HepG2 (cell line): ENCODE data around the gene BOD1. TPM values are rescaled to one million over a fixed set of nuclear protein-coding genes. Genes with fewer than 3 reads are reported as not detected.

ENCODE experiments used
- ATAC-seq: fragments of 200-7000 bp; cut with Tn5 transposase; 3 replicates; pipeline ENCODE4 v1.9.1; 2020; ENCODE audit warnings: mild to moderate bottlenecking, moderate library complexity
- BruUV-seq: library from RNA; stranded (reverse); fragments of 400-500 nt; replicated peaks from 2 replicates; lab custom pipeline; 2021; lab: Mats Ljungman, UMichigan
- CTCF ChIA-PET: fragments of 300-600 bp; formaldehyde crosslinking; extraction: SDS; loops from one replicate; lab custom pipeline; 2021; ENCODE audit warnings: low total read pairs, inconsistent platforms, low intra/inter-chr PET ratio; lab: Yijun Ruan, JAX
- POLR2A ChIA-PET: fragments of 350-600 bp; sonication (Branson Sonifier 250); formaldehyde crosslinking; loops from one replicate; lab custom pipeline; 2020; ENCODE audit warnings: antibody characterized with exemption, inconsistent platforms; lab: Yijun Ruan, JAX
- DNase-seq: peaks from one replicate; pipeline ENCODE4 v3.0.0-alpha.2; 2015; ENCODE audit warnings: low spot score
- FAIRE-seq: peaks from 3 replicates; lab custom pipeline; 2011; peaks lifted over from hg19 to GRCh38; lab: Jason Lieb, UNC
- H2AFZ ChIP-seq: one replicate; pipeline ENCODE4 v1.6.1; 2011; ENCODE audit warnings: low read length, inconsistent platforms
- H3K27ac ChIP-seq: fragments of 300-600 bp; 3 replicates; pipeline ENCODE4 v1.8.0; 2011; ENCODE audit warnings: mixed run types, mild to moderate bottlenecking, mixed read lengths, low read length, inconsistent platforms; ENCODE audit not compliant: insufficient read depth; ENCODE audit errors: extremely low read length
- H3K27me3 ChIP-seq, 2 experiments: fragments of 200-600 bp in 1 of 2; 2 replicates in 1 of 2; 3 replicates in 1 of 2; pipeline versions ENCODE4 v1.6.0 to v1.8.0; 2011; ENCODE audit warnings: low read length in 2 of 2, mild to moderate bottlenecking in 2 of 2, moderate library complexity in 2 of 2, inconsistent platforms in 1 of 2; ENCODE audit not compliant: insufficient read depth in 2 of 2, control insufficient read depth in 1 of 2
- H3K36me3 ChIP-seq, 2 experiments: fragments of 200-600 bp in 1 of 2; replicated peaks in 1 of 2; 2 replicates in 1 of 2; 3 replicates in 1 of 2; pipeline versions ENCODE4 v1.5.1 to v1.8.0; 2011; ENCODE audit warnings: low read length in 2 of 2, inconsistent platforms in 1 of 2; ENCODE audit not compliant: insufficient read depth in 2 of 2, control insufficient read depth in 1 of 2
- H3K4me1 ChIP-seq: 2 replicates; pipeline ENCODE4 v1.5.1; 2012; ENCODE audit warnings: low read length, inconsistent platforms; ENCODE audit not compliant: insufficient read depth
- H3K4me2 ChIP-seq: 2 replicates; pipeline ENCODE4 v1.6.0; 2011; ENCODE audit warnings: low read depth, low read length, inconsistent platforms
- H3K4me3 ChIP-seq, 3 experiments: fragments of 200-600 bp in 1 of 3; sonication (generic), shearing (Covaris generic) in 1 of 3; replicated peaks in 1 of 3; 2 replicates each; pipeline ENCODE4 v1.5.1; 2011 to 2016; ENCODE audit warnings: low read length in 3 of 3, inconsistent platforms in 2 of 3, low read depth in 2 of 3, mild to moderate bottlenecking in 2 of 3, control low read depth in 1 of 3, mixed read lengths in 1 of 3; ENCODE audit not compliant: insufficient read depth in 1 of 3
- H3K79me2 ChIP-seq: one replicate; pipeline ENCODE4 v1.6.1; 2011; ENCODE audit warnings: low read length, inconsistent platforms; ENCODE audit not compliant: insufficient read depth
- H3K9ac ChIP-seq: 2 replicates; pipeline ENCODE4 v1.6.0; 2011; ENCODE audit warnings: mild to moderate bottlenecking, low read depth, low read length, inconsistent platforms; ENCODE audit not compliant: insufficient read depth
- H3K9me3 ChIP-seq: 2 replicates; pipeline ENCODE4 v1.5.1; 2012; ENCODE audit warnings: mild to moderate bottlenecking, low read length
- H4K20me1 ChIP-seq: 2 replicates; pipeline ENCODE4 v1.6.0; 2011; ENCODE audit warnings: inconsistent platforms, mild to moderate bottlenecking, low read length, moderate library complexity; ENCODE audit not compliant: insufficient read depth
- ARNTL ChIP-seq: sonication (generic); formaldehyde crosslinking; IDR thresholded peaks from 2 replicates; pipeline ENCODE4 v1.4.0; 2020; ENCODE audit warnings: mild to moderate bottlenecking, missing genetic modification reagents
- ATF5 ChIP-seq: sonication (generic); formaldehyde crosslinking; IDR thresholded peaks from 2 replicates; pipeline ENCODE4 v1.4.0; 2020; ENCODE audit warnings: mild to moderate bottlenecking, low read depth, missing genetic modification reagents
- KAT2B ChIP-seq: fragments of 150-350 bp; IDR thresholded peaks from 2 replicates; pipeline ENCODE4 v1.6.1; 2014; ENCODE audit warnings: low read depth, low read length, borderline replicate concordance
- ZC3H13 ChIP-seq: sonication (generic); formaldehyde crosslinking; IDR thresholded peaks from 2 replicates; pipeline ENCODE4 v1.8.1; 2023; ENCODE audit warnings: mild to moderate bottlenecking, missing genetic modification reagents, moderate library complexity
- ZGPAT ChIP-seq: IDR thresholded peaks from 2 replicates; pipeline ENCODE4 v1.6.1; 2016; ENCODE audit warnings: mild to moderate bottlenecking
- ZNF136 ChIP-seq: sonication (generic); formaldehyde crosslinking; IDR thresholded peaks from 2 replicates; pipeline ENCODE4 v1.8.1; 2022; ENCODE audit warnings: low read depth, mild to moderate bottlenecking, moderate library complexity, missing genetic modification reagents
- ZNF180 ChIP-seq: sonication (generic); formaldehyde crosslinking; IDR thresholded peaks from 2 replicates; pipeline ENCODE4 v1.4.0; 2020; ENCODE audit warnings: low read depth, missing genetic modification reagents, borderline replicate concordance
- ZNF616 ChIP-seq: sonication (generic); formaldehyde crosslinking; IDR thresholded peaks from 2 replicates; pipeline ENCODE4 v1.5.0; 2020; ENCODE audit warnings: low read depth, mild to moderate bottlenecking, missing genetic modification reagents
- WGBS: methylation state at CpG from one replicate; pipeline ENCODE4 v1.1.6; 2017; ENCODE audit warnings: low lambda C conversion rate; 5-methylcytosine and 5-hydroxymethylcytosine counted together
- in situ Hi-C: cut with HindIII; loops from 2 replicates; pipeline ENCODE4 v1.10.0; 2017; ENCODE audit warnings: low pct_unique_long_range_greater_than_20kb; ENCODE audit not compliant: extremely low pct_ligation_motif_present
- intact Hi-C: fragments of 100-400 bp; cut with micrococcal nuclease; formaldehyde crosslinking; loops from one replicate; pipeline ENCODE4 v1.10.0; 2022; ENCODE audit not compliant: unreplicated experiment
- polyA plus RNA-seq, 8 experiments: library from polyadenylated mRNA; depleted of rRNA in 3 of 8; stranded (reverse) in 7 of 8; unstranded in 1 of 8; fragments of >200 nt; fragmentation: Illumina TruSeq in 4 of 8; extraction: Trizol in 4 of 8; gene quantifications; 2 replicates each; pipeline versions ENCODE4 v1.2.1 to v1.2.3, GENCODE V29; 2011 to 2016; ENCODE audit warnings: low read depth in 4 of 8, missing spikeins in 1 of 8, mixed read lengths in 1 of 8; ENCODE audit not compliant: insufficient read depth in 1 of 8
- total RNA-seq, 5 experiments: library from RNA; depleted of rRNA; stranded (reverse); fragments of >200 nt; fragmentation: Illumina TruSeq; extraction: Trizol; gene quantifications; 2 replicates each; pipeline ENCODE4 v1.2.3, GENCODE V29; 2016; ENCODE audit warnings: low read depth in 1 of 5

The BOD1 gene
- total and polyA plus RNA-seq, 2 of the 13 experiments (the other 11 are each of a cell fraction or from before 2014, with no cell fraction given) = 81.5 to 103 TPM

DNA sequence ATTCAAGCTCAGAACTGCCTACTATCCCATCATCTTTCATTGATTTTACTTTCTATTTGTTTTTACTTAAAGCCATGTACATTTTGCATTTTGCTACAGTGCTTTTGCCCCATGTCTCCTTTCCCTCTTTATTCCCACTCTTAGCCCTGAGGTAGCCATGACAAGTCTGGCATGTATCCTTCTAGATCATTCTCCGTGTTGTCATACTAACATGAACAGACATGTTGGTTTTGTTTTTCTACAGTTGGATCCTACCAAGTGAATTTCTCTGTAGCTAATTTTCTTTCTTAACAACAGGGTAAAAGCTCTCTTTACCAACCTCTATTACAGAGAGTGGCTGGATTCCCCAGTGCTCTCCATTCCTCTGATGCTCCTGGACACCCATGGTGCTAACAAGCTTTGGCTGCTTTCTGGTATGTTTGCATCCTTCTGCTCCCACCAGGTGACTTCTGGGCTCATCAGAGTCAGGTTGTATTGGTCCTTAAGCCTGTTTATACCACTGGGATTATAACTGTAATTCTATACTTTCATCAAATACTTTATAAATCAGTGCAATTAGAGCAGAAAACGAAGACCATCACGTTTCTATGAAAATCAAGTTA is 38.8 kb upstream of the BOD1 start:
- POLR2A ChIA-PET = interaction anchor here (0.5 kb wide), 1 partner anchor 239 kb away, joined by 3 read pairs; no protein-coding TSS in a partner anchor
- CTCF ChIA-PET = no interaction called here
- DNase-seq = no peak
- Histone ChIP-seq H3K9ac (no peak overlapping the region), H3K4me2 (no peak overlapping the region), H2AFZ (no peak overlapping the region), H3K27ac (no peak overlapping the region), H3K36me3 (no peaks in the 10 kb centered on the region), H4K20me1 (no peaks in the 10 kb centered on the region), H3K27me3 (no peaks in the 10 kb centered on the region), H3K9me3 (no peaks in the 10 kb centered on the region), H3K79me2 (no peaks in the 10 kb centered on the region), H3K4me3 (no peak overlapping the region), H3K4me1 (peaks cover 6% of the 10 kb centered on the region; the same call in 1 of the 2 replicates)
- no peak for ATAC-seq
- intact Hi-C loops (no loop called here), in situ Hi-C loops (no loop called here)
- WGBS = 52% methylated on average over 3 of the region's 3 CpGs
- no TSS peak for BruUV-seq
- TF ChIP-seq ZNF180 (CRISPR knock-in tag) (no peak), ZC3H13 (CRISPR knock-in tag) (no peak), KAT2B (no peak), ZNF136 (CRISPR knock-in tag) (no peak), ARNTL (CRISPR knock-in tag) (no peak), ZGPAT (no peak), ATF5 (CRISPR knock-in tag) (no peak), ZNF616 (CRISPR knock-in tag) (no peak)
- FAIRE-seq = no peak
